WTC11 (cell line): ENCODE results near the gene KLF11. TPM values are rescaled to one million over a fixed set of nuclear protein-coding genes. Genes with fewer than 3 reads are reported as not detected.

ENCODE experiments used
- ATAC-seq: fragments of 200-7000 bp; cut with Tn5 transposase; 2 replicates; pipeline ENCODE4 v1.10.0; 2021; ENCODE audit warnings: mild to moderate bottlenecking, moderate library complexity
- CTCF ChIA-PET: fragments of 300-600 bp; sonication (Branson Sonifier 250); formaldehyde crosslinking; loops from one replicate; lab custom pipeline; 2021; ENCODE audit warnings: antibody characterized with exemption; lab: Charles Lee
- POLR2A ChIA-PET: fragments of 350-600 bp; sonication (Branson Sonifier 250); formaldehyde crosslinking; loops from one replicate; lab custom pipeline; 2021; ENCODE audit warnings: antibody characterized with exemption; lab: Charles Lee
- DNase-seq: peaks from one replicate; pipeline ENCODE4 v3.0.0; 2021; ENCODE audit warnings: low spot score
- H3K27ac Mint-ChIP-seq: 2 replicates; pipeline ENCODE4 v1.8.0; 2021; ENCODE audit warnings: mixed read lengths
- H3K27me3 Mint-ChIP-seq: 2 replicates; pipeline ENCODE4 v1.8.0; 2021; ENCODE audit warnings: low read depth, mild to moderate bottlenecking, moderate library complexity, mixed read lengths
- H3K36me3 Mint-ChIP-seq: 2 replicates; pipeline ENCODE4 v1.8.0; 2021; ENCODE audit warnings: mixed read lengths
- H3K4me1 Mint-ChIP-seq: 2 replicates; pipeline ENCODE4 v1.8.0; 2022; ENCODE audit warnings: mixed read lengths
- H3K4me3 Mint-ChIP-seq: 2 replicates; pipeline ENCODE4 v1.8.0; 2021; ENCODE audit warnings: mild to moderate bottlenecking, moderate library complexity, mixed read lengths
- H3K9me3 Mint-ChIP-seq: 2 replicates; pipeline ENCODE4 v1.8.0; 2021; ENCODE audit warnings: mixed read lengths
- HMGA2 ChIP-seq: fragments of 250-450 bp; sonication (Bioruptor Pico); IDR thresholded peaks from 2 replicates; pipeline ENCODE4 v1.4.0; 2021; ENCODE audit warnings: mild to moderate bottlenecking, moderate library complexity
- NFATC4 ChIP-seq: fragments of 250-450 bp; sonication (Bioruptor Pico); IDR thresholded peaks from 2 replicates; pipeline ENCODE4 v1.9.0; 2021; ENCODE audit warnings: mild to moderate bottlenecking
- NFYB ChIP-seq: sonication (generic); formaldehyde crosslinking; conservative IDR thresholded peaks from 2 replicates; pipeline ENCODE4 v1.8.0; 2022; ENCODE audit warnings: low read depth, missing genetic modification reagents
- SMAD3 ChIP-seq: sonication (generic); formaldehyde crosslinking; IDR thresholded peaks from 2 replicates; pipeline ENCODE4 v1.8.0; 2022; ENCODE audit warnings: missing genetic modification reagents, mild to moderate bottlenecking, borderline replicate concordance
- TCF7 ChIP-seq: sonication (generic); formaldehyde crosslinking; IDR thresholded peaks from 2 replicates; pipeline ENCODE4 v1.8.0; 2022; ENCODE audit warnings: mild to moderate bottlenecking, low read depth, missing genetic modification reagents, moderate library complexity
- TEAD4 ChIP-seq: sonication (generic); formaldehyde crosslinking; IDR thresholded peaks from 2 replicates; pipeline ENCODE4 v1.8.0; 2022; ENCODE audit warnings: mild to moderate bottlenecking, missing genetic modification reagents
- ZNF138 ChIP-seq: sonication (generic); formaldehyde crosslinking; conservative IDR thresholded peaks from 2 replicates; pipeline ENCODE4 v1.8.1; 2022; ENCODE audit warnings: mild to moderate bottlenecking, moderate library complexity, missing genetic modification reagents
- ZNF219 ChIP-seq: sonication (generic); formaldehyde crosslinking; IDR thresholded peaks from 2 replicates; pipeline ENCODE4 v1.8.0; 2023; ENCODE audit warnings: missing genetic modification reagents, mild to moderate bottlenecking, borderline replicate concordance
- ZNF232 ChIP-seq: sonication (generic); formaldehyde crosslinking; IDR thresholded peaks from 2 replicates; pipeline ENCODE4 v1.8.0; 2022; ENCODE audit warnings: mild to moderate bottlenecking, missing genetic modification reagents
- ZNF396 ChIP-seq: fragments of 250-450 bp; sonication (Bioruptor Pico); IDR thresholded peaks from 2 replicates; pipeline ENCODE4 v1.8.0; 2021; ENCODE audit warnings: mild to moderate bottlenecking, moderate library complexity, borderline replicate concordance
- total RNA-seq: library from RNA; stranded (reverse); gene quantifications from 3 replicates; pipeline ENCODE4 v1.2.3, GENCODE V29; 2021
- TF ChIP-seq, protein P1 (sequence below): sonication (generic); formaldehyde crosslinking; IDR thresholded peaks from 2 replicates; pipeline ENCODE4 v1.8.1; 2023; ENCODE audit warnings: mild to moderate bottlenecking, missing genetic modification reagents, moderate library complexity
- TF ChIP-seq, protein P2 (sequence below): sonication (generic); formaldehyde crosslinking; IDR thresholded peaks from 2 replicates; pipeline ENCODE4 v1.8.0; 2022; ENCODE audit warnings: missing genetic modification reagents
- TF ChIP-seq, protein P3 (sequence below): sonication (generic); formaldehyde crosslinking; IDR thresholded peaks from 2 replicates; pipeline ENCODE4 v1.8.1; 2023; ENCODE audit warnings: mild to moderate bottlenecking, missing genetic modification reagents
- TF ChIP-seq, protein P4 (sequence below): sonication (generic); formaldehyde crosslinking; conservative IDR thresholded peaks from 2 replicates; pipeline ENCODE4 v1.8.1; 2023; ENCODE audit warnings: mild to moderate bottlenecking, low read depth, missing genetic modification reagents, moderate library complexity
- TF ChIP-seq, protein P5 (sequence below): sonication (generic); formaldehyde crosslinking; IDR thresholded peaks from 2 replicates; pipeline ENCODE4 v1.8.1; 2023; ENCODE audit warnings: mild to moderate bottlenecking, missing genetic modification reagents
- TF ChIP-seq, protein P6 (sequence below): fragments of 250-450 bp; sonication (Bioruptor Pico); IDR thresholded peaks from 2 replicates; pipeline ENCODE4 v2.1.2; 2022; ENCODE audit warnings: mild to moderate bottlenecking, moderate library complexity
- TF ChIP-seq, protein P7 (sequence below): sonication (generic); formaldehyde crosslinking; IDR thresholded peaks from 2 replicates; pipeline ENCODE4 v1.8.0; 2022; ENCODE audit warnings: mild to moderate bottlenecking, missing genetic modification reagents
- TF ChIP-seq, protein P8 (sequence below): sonication (generic); formaldehyde crosslinking; IDR thresholded peaks from 2 replicates; pipeline ENCODE4 v1.8.1; 2022; ENCODE audit warnings: mild to moderate bottlenecking, missing genetic modification reagents, moderate library complexity, borderline replicate concordance
- TF ChIP-seq, protein P9 (sequence below): sonication (generic); formaldehyde crosslinking; IDR thresholded peaks from 2 replicates; pipeline ENCODE4 v1.8.1; 2022; ENCODE audit warnings: missing genetic modification reagents, borderline replicate concordance

Gene KLF11
- total RNA-seq, 1 experiment from 2014 or later: 8.8 TPM

DNA sequence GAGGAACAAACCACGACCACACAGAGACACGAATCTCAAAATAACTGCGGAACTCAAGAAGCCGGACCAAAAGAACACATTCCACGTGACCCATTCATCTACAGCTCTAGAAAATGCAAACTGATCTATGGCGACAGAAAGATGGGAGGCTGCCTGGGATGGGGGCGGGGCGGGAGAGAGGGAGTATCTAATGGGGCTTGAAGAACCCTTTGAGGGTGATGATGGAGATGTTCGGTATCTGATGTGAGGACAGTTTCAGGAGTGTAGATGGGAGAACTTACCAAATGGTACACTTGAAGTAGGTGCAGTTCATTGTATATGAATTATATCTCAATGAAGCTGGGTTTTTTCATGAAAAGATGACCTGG, 34.6 kb upstream of the KLF11 start (continued):
- TF ChIP-seq, protein P1, sequence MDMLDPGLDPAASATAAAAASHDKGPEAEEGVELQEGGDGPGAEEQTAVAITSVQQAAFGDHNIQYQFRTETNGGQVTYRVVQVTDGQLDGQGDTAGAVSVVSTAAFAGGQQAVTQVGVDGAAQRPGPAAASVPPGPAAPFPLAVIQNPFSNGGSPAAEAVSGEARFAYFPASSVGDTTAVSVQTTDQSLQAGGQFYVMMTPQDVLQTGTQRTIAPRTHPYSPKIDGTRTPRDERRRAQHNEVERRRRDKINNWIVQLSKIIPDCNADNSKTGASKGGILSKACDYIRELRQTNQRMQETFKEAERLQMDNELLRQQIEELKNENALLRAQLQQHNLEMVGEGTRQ: no peak
- TF ChIP-seq ZNF219 (CRISPR knock-in tag) (no peak), SMAD3 (CRISPR knock-in tag) (no peak), NFYB (no peak)
- TF ChIP-seq, protein P2, sequence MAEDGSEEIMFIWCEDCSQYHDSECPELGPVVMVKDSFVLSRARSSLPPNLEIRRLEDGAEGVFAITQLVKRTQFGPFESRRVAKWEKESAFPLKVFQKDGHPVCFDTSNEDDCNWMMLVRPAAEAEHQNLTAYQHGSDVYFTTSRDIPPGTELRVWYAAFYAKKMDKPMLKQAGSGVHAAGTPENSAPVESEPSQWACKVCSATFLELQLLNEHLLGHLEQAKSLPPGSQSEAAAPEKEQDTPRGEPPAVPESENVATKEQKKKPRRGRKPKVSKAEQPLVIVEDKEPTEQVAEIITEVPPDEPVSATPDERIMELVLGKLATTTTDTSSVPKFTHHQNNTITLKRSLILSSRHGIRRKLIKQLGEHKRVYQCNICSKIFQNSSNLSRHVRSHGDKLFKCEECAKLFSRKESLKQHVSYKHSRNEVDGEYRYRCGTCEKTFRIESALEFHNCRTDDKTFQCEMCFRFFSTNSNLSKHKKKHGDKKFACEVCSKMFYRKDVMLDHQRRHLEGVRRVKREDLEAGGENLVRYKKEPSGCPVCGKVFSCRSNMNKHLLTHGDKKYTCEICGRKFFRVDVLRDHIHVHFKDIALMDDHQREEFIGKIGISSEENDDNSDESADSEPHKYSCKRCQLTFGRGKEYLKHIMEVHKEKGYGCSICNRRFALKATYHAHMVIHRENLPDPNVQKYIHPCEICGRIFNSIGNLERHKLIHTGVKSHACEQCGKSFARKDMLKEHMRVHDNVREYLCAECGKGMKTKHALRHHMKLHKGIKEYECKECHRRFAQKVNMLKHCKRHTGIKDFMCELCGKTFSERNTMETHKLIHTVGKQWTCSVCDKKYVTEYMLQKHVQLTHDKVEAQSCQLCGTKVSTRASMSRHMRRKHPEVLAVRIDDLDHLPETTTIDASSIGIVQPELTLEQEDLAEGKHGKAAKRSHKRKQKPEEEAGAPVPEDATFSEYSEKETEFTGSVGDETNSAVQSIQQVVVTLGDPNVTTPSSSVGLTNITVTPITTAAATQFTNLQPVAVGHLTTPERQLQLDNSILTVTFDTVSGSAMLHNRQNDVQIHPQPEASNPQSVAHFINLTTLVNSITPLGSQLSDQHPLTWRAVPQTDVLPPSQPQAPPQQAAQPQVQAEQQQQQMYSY (CRISPR knock-in tag): no peak
- TF ChIP-seq, protein P3, sequence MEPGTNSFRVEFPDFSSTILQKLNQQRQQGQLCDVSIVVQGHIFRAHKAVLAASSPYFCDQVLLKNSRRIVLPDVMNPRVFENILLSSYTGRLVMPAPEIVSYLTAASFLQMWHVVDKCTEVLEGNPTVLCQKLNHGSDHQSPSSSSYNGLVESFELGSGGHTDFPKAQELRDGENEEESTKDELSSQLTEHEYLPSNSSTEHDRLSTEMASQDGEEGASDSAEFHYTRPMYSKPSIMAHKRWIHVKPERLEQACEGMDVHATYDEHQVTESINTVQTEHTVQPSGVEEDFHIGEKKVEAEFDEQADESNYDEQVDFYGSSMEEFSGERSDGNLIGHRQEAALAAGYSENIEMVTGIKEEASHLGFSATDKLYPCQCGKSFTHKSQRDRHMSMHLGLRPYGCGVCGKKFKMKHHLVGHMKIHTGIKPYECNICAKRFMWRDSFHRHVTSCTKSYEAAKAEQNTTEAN: no peak

DNA sequence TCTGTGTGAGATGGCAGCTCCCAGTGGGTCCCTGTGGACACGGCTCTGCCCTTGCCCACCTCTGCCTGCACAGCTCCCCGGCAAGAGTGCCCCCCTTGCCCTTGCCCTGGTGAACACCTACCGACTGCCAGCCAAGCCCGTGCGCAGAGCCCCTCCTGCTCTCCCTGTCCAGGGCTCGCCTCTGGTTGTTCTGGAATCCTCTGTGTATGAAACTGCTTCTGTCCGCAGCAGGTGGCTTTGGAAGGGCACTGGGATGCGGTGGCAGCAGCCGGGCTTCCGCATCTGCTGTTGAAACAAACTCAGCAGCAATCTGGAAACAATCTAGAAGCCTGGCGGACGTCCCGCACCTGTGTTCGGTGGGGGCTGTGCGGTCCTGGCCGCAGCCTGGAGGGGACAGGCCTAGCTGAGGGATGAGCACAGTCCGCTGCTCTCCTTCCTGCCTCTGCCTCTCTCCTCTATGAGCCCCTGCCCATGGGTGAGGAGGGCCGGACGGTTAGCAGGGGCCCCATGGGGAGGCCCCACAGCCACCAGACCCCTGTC, 34.0 kb upstream of the KLF11 start:
- Mint-ChIP-seq H3K27me3 (no peaks in the 10 kb centered on the region; the same call in 1 of the 2 replicates), H3K9me3 (0 out of 2 replicates have a peak, but pooled peaks cover 9% of the 10 kb centered on the region), H3K36me3 (no peaks in the 10 kb centered on the region), H3K4me3 (no peak overlapping the region), H3K4me1 (no peaks in the 10 kb centered on the region), H3K27ac (no peak overlapping the region)
- no peak for ATAC-seq
- ChIA-PET POLR2A (no interaction called here), CTCF (interaction anchor here (1.0 to 2.3 kb wide), 3 partner anchors 20 to 88 kb away, joined by 3 to 10 read pairs (median 5); no protein-coding TSS in a partner anchor)
- TF ChIP-seq, protein P4, sequence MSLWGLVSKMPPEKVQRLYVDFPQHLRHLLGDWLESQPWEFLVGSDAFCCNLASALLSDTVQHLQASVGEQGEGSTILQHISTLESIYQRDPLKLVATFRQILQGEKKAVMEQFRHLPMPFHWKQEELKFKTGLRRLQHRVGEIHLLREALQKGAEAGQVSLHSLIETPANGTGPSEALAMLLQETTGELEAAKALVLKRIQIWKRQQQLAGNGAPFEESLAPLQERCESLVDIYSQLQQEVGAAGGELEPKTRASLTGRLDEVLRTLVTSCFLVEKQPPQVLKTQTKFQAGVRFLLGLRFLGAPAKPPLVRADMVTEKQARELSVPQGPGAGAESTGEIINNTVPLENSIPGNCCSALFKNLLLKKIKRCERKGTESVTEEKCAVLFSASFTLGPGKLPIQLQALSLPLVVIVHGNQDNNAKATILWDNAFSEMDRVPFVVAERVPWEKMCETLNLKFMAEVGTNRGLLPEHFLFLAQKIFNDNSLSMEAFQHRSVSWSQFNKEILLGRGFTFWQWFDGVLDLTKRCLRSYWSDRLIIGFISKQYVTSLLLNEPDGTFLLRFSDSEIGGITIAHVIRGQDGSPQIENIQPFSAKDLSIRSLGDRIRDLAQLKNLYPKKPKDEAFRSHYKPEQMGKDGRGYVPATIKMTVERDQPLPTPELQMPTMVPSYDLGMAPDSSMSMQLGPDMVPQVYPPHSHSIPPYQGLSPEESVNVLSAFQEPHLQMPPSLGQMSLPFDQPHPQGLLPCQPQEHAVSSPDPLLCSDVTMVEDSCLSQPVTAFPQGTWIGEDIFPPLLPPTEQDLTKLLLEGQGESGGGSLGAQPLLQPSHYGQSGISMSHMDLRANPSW (CRISPR knock-in tag): no peak
- TF ChIP-seq TEAD4 (CRISPR knock-in tag): no peak
- TF ChIP-seq, protein P5, sequence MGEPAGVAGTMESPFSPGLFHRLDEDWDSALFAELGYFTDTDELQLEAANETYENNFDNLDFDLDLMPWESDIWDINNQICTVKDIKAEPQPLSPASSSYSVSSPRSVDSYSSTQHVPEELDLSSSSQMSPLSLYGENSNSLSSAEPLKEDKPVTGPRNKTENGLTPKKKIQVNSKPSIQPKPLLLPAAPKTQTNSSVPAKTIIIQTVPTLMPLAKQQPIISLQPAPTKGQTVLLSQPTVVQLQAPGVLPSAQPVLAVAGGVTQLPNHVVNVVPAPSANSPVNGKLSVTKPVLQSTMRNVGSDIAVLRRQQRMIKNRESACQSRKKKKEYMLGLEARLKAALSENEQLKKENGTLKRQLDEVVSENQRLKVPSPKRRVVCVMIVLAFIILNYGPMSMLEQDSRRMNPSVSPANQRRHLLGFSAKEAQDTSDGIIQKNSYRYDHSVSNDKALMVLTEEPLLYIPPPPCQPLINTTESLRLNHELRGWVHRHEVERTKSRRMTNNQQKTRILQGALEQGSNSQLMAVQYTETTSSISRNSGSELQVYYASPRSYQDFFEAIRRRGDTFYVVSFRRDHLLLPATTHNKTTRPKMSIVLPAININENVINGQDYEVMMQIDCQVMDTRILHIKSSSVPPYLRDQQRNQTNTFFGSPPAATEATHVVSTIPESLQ: no peak
- TF ChIP-seq TCF7 (CRISPR knock-in tag): no peak
- TF ChIP-seq, protein P6, sequence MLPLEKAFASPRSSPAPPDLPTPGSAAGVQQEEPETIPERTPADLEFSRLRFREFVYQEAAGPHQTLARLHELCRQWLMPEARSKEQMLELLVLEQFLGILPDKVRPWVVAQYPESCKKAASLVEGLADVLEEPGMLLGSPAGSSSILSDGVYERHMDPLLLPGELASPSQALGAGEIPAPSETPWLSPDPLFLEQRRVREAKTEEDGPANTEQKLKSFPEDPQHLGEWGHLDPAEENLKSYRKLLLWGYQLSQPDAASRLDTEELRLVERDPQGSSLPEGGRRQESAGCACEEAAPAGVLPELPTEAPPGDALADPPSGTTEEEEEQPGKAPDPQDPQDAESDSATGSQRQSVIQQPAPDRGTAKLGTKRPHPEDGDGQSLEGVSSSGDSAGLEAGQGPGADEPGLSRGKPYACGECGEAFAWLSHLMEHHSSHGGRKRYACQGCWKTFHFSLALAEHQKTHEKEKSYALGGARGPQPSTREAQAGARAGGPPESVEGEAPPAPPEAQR: no peak
- TF ChIP-seq ZNF396: no peak
- TF ChIP-seq, protein P7, sequence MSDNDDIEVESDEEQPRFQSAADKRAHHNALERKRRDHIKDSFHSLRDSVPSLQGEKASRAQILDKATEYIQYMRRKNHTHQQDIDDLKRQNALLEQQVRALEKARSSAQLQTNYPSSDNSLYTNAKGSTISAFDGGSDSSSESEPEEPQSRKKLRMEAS (CRISPR knock-in tag): no peak
- no peak for TF ChIP-seq ZNF232
- TF ChIP-seq, protein P8, sequence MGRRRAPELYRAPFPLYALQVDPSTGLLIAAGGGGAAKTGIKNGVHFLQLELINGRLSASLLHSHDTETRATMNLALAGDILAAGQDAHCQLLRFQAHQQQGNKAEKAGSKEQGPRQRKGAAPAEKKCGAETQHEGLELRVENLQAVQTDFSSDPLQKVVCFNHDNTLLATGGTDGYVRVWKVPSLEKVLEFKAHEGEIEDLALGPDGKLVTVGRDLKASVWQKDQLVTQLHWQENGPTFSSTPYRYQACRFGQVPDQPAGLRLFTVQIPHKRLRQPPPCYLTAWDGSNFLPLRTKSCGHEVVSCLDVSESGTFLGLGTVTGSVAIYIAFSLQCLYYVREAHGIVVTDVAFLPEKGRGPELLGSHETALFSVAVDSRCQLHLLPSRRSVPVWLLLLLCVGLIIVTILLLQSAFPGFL: no peak
- TF ChIP-seq, protein P3: no peak
- TF ChIP-seq ZNF138: no peak
- no peak for TF ChIP-seq HMGA2 (CRISPR knock-in tag)
- TF ChIP-seq NFATC4 (CRISPR knock-in tag): no peak
- TF ChIP-seq, protein P9, sequence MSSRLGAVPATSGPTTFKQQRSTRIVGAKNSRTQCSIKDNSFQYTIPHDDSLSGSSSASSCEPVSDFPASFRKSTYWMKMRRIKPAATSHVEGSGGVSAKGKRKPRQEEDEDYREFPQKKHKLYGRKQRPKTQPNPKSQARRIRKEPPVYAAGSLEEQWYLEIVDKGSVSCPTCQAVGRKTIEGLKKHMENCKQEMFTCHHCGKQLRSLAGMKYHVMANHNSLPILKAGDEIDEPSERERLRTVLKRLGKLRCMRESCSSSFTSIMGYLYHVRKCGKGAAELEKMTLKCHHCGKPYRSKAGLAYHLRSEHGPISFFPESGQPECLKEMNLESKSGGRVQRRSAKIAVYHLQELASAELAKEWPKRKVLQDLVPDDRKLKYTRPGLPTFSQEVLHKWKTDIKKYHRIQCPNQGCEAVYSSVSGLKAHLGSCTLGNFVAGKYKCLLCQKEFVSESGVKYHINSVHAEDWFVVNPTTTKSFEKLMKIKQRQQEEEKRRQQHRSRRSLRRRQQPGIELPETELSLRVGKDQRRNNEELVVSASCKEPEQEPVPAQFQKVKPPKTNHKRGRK (CRISPR knock-in tag): no peak
- no peak for DNase-seq
